Measurements from ENCODE around the gene EIF1. TPM values are rescaled to one million over a fixed set of nuclear protein-coding genes. Genes with fewer than 3 reads are reported as not detected.

EIF1 gene
- total RNA-seq, 3 donors from 2014 or later, result 217 to 850 (median 260) TPM

- DNase-seq (ENCODE audit: low spot score in 2 of 2), result no peak
- H3K9me3 ChIP-seq, result no peaks in the 10 kb centered on the region
- no peaks in the 10 kb centered on the region for H3K27me3 ChIP-seq
- no peaks in the 10 kb centered on the region for H3K4me1 ChIP-seq
- TF ChIP-seq POLR2AphosphoS5 (IDR thresholded peaks at IDR 0.05), result no peak
- no peak for TF ChIP-seq POLR2A (IDR thresholded peaks at IDR 0.05)
- no peak for TF ChIP-seq CTCF (IDR thresholded peaks at IDR 0.05)
- intact Hi-C loops (cut with DNase I; ENCODE audit: low total_unique reads), result no loop called here
- H3K27ac ChIP-seq, result no peak overlapping the region
- H3K4me3 ChIP-seq, result no peak overlapping the region
- H3K36me3 ChIP-seq, result no peaks in the 10 kb centered on the region
Measured at GRCh38 chr17:41722231-41722630, 33.5 kb downstream of the EIF1 start.

GRCh38 chr17:41723801-41724475 is 35.3 kb downstream of the EIF1 start:
- H3K27me3 ChIP-seq, result no peaks in the 10 kb centered on the region
- H3K4me3 ChIP-seq, result no peak overlapping the region
- no peak for TF ChIP-seq POLR2A (IDR thresholded peaks at IDR 0.05)
- no peak for TF ChIP-seq POLR2AphosphoS5 (IDR thresholded peaks at IDR 0.05)
- no peak for TF ChIP-seq CTCF (IDR thresholded peaks at IDR 0.05)
- intact Hi-C loops (cut with DNase I; ENCODE audit: low total_unique reads), result no loop called here
- no peaks in the 10 kb centered on the region for H3K36me3 ChIP-seq
- no peak for DNase-seq (ENCODE audit: low spot score in 2 of 2)
- no peaks in the 10 kb centered on the region for H3K4me1 ChIP-seq
- no peaks in the 10 kb centered on the region for H3K9me3 ChIP-seq
- no peak overlapping the region for H3K27ac ChIP-seq

- no peak for DNase-seq (ENCODE audit: low spot score in 2 of 2)
- no peaks in the 10 kb centered on the region for H3K27me3 ChIP-seq
- no peaks in the 10 kb centered on the region for H3K9me3 ChIP-seq
- H3K4me3 ChIP-seq, result no peak overlapping the region
- intact Hi-C loops (cut with DNase I; ENCODE audit: low total_unique reads), result no loop called here
- H3K36me3 ChIP-seq, result no peaks in the 10 kb centered on the region
- no peak overlapping the region for H3K27ac ChIP-seq
- no peaks in the 10 kb centered on the region for H3K4me1 ChIP-seq
- TF ChIP-seq CTCF (IDR thresholded peaks at IDR 0.05), result no peak
- no peak for TF ChIP-seq POLR2A (IDR thresholded peaks at IDR 0.05)
- no peak for TF ChIP-seq POLR2AphosphoS5 (IDR thresholded peaks at IDR 0.05)
Measured at GRCh38 chr17:41724476-41725050, 35.9 kb downstream of the EIF1 start.

- no peak for DNase-seq (ENCODE audit: low spot score in 2 of 2)
- Histone ChIP-seq H3K27ac (no peak overlapping the region), H3K4me3 (no peak overlapping the region), H3K9me3 (no peaks in the 10 kb centered on the region), H3K36me3 (no peaks in the 10 kb centered on the region), H3K27me3 (no peaks in the 10 kb centered on the region), H3K4me1 (no peaks in the 10 kb centered on the region)
- TF ChIP-seq CTCF (IDR thresholded peaks at IDR 0.05), result no peak
- no peak for TF ChIP-seq POLR2A (IDR thresholded peaks at IDR 0.05)
- no peak for TF ChIP-seq POLR2AphosphoS5 (IDR thresholded peaks at IDR 0.05)
- intact Hi-C loops (cut with DNase I; ENCODE audit: low total_unique reads), result no loop called here
Measured at GRCh38 chr17:41725134-41725533, 36.4 kb downstream of the EIF1 start.

- DNase-seq (ENCODE audit: low spot score in 2 of 2), result no peak
- no peaks in the 10 kb centered on the region for H3K27me3 ChIP-seq
Measured at GRCh38 chr17:41728056-41728455, 39.4 kb downstream of the EIF1 start.

More at GRCh38 chr17:41728056-41728455, 39.4 kb downstream of the EIF1 start:
- H3K36me3 ChIP-seq, result no peaks in the 10 kb centered on the region
- TF ChIP-seq POLR2A (IDR thresholded peaks at IDR 0.05), result no peak
- TF ChIP-seq CTCF (IDR thresholded peaks at IDR 0.05), result no peak
- no peak for TF ChIP-seq POLR2AphosphoS5 (IDR thresholded peaks at IDR 0.05)
- no peaks in the 10 kb centered on the region for H3K4me1 ChIP-seq
- no peak overlapping the region for H3K4me3 ChIP-seq
- H3K9me3 ChIP-seq, result no peaks in the 10 kb centered on the region
- no peak overlapping the region for H3K27ac ChIP-seq
- intact Hi-C loops (cut with DNase I; ENCODE audit: low total_unique reads), result no loop called here
